ENCODE data around the gene MLST8.
A peak's percentile ranks its signal among the peaks of the same experiment; 100 is the strongest.

The MLST8 gene

DNA sequence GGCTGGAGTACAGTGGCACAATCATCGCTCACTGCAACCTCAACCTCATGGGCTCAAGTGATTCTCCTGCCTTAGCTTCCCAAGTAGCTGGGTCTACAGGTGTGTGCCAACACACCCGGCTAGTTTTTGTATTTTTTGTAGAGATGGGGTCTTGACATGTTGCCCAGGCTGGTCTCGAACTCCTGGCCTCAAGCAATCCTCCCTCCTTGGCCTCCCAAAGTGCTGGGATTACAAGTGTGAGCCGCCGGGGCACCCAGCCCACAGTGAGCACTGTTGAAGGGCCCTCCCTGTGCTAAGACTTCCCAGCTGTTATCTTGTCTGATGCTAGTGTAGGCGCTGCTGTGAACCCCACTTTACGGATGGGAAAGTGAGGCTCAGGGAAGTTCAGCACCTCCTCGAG, 16.9 kb upstream of the MLST8 start:
- no peak overlapping the region for H3K4me3 ChIP-seq
- peaks cover under 1 to 11% (median 2%) of the 10 kb centered on the region in 11 experiments; a peak in 19 of 22 replicates for H3K27me3 ChIP-seq
- H3K4me1 ChIP-seq: peaks cover 7 to 49% (median 37%) of the 10 kb centered on the region in 10 experiments; a peak in 19 of 20 replicates
- no peak for TF ChIP-seq Cebpa-rat (IDR thresholded peaks at IDR 0.05)
- no peaks in the 10 kb centered on the region for H3K9me3 ChIP-seq (replicated peaks in 1 of 11)
- H3K9ac ChIP-seq: no peak overlapping the region
- peaks cover 0 to 40% (median 14%) of the 10 kb centered on the region in 11 experiments; a peak in 16 of 22 replicates for H4K20me1 ChIP-seq
- H3K27ac ChIP-seq: no peak overlapping the region
- H3K36me3 ChIP-seq: no peaks in the 10 kb centered on the region
- H3K4me2 ChIP-seq: no peak overlapping the region

GRCh38 chr16:2189252-2189893, 15.9 kb upstream of the MLST8 start:
- Histone ChIP-seq H3K36me3 (no peaks in the 10 kb centered on the region), H3K9ac (no peak overlapping the region), H3K9me3 (replicated peaks in 1 of 11) (no peaks in the 10 kb centered on the region), H3K27ac (no peak overlapping the region), H4K20me1 (peaks cover 0 to 36% (median 15%) of the 10 kb centered on the region in 11 experiments; a peak in 14 of 22 replicates), H3K4me3 (no peak overlapping the region), H3K4me2 (no peak overlapping the region), H3K27me3 (peaks cover 10 to 20% (median 12%) of the 10 kb centered on the region in 11 experiments), H3K4me1 (peaks cover 0 to 46% (median 29%) of the 10 kb centered on the region in 10 experiments; a peak in 18 of 20 replicates)
- TF ChIP-seq Cebpa-rat (IDR thresholded peaks at IDR 0.05): no peak

- Histone ChIP-seq H3K27me3 (peaks cover 18 to 28% (median 20%) of the 10 kb centered on the region in 11 experiments), H3K4me3 (no peak overlapping the region), H4K20me1 (peaks cover 0 to 36% (median 17%) of the 10 kb centered on the region in 11 experiments; a peak in 18 of 22 replicates), H3K4me1 (peaks cover 4 to 46% (median 27%) of the 10 kb centered on the region in 10 experiments; a peak in 18 of 20 replicates), H3K27ac (no peak overlapping the region), H3K9ac (peak overlapping the region in 7 of 11 experiments; percentile 21 to 61 (median 36); a peak in 8 of 22 replicates), H3K4me2 (peak overlapping the region in 10 of 11 experiments; percentile 5 to 93 (median 74); a peak in 18 of 22 replicates), H3K9me3 (replicated peaks in 1 of 11) (no peaks in the 10 kb centered on the region), H3K36me3 (no peaks in the 10 kb centered on the region)
- no peak for TF ChIP-seq Cebpa-rat (IDR thresholded peaks at IDR 0.05)
Measured at GRCh38 chr16:2190002-2190658, 15.1 kb upstream of the MLST8 start.

DNA sequence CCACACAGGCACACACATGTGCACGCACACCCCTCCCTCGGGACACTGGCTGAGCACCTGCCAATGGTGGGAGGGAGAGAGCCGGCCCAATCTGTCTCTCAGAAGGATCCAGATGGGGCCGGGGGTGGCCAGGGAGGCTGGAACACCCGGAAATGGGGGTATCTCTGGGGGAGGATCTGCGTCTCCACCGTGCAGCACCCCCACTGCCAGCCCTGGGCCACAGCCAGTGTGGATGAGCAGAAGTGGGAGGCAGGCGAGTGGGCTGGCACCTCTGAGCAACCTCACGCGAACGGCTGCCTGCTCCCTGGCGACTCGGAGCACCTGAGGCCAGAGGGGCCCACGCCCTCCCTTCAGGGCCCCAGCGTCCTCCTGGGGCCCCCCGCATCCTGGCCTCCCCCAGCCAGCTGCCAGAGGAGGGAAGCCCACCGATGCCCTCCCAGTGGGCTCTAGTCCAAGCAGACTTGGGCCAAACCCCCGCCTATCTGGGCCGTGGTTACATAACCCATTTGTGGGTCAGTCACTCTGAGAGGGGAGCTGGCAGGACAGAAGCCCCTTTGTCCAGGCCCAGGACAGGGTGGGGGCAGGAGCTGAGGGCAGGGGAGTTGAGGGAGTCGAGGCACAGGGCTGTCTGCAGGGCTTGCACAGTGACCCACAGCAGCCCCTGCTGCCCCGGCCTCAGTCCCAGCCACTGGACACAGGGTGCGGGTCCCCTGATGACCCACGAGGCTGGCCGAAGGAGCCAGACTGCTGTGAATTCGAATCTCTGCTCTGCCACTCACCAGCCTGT, 14.4 kb upstream of the MLST8 start:
- Histone ChIP-seq H3K4me3 (peak overlapping the region in 1 of 10 experiments; percentile 16; a peak in 1 of 20 replicates), H3K9me3 (replicated peaks in 1 of 11) (no peaks in the 10 kb centered on the region), H3K27ac (no peak overlapping the region), H4K20me1 (peaks cover 0 to 40% (median 24%) of the 10 kb centered on the region in 11 experiments; a peak in 18 of 22 replicates), H3K4me2 (peak overlapping the region; percentile 5 to 93 (median 74); a peak in 19 of 22 replicates), H3K27me3 (peaks cover 25 to 35% (median 27%) of the 10 kb centered on the region in 11 experiments), H3K36me3 (no peaks in the 10 kb centered on the region), H3K4me1 (peaks cover 11 to 48% (median 33%) of the 10 kb centered on the region in 10 experiments; a peak in 18 of 20 replicates), H3K9ac (peak overlapping the region in 10 of 11 experiments; percentile 7 to 61 (median 32); a peak in 13 of 22 replicates)
- no peak for TF ChIP-seq Cebpa-rat (IDR thresholded peaks at IDR 0.05)

DNA sequence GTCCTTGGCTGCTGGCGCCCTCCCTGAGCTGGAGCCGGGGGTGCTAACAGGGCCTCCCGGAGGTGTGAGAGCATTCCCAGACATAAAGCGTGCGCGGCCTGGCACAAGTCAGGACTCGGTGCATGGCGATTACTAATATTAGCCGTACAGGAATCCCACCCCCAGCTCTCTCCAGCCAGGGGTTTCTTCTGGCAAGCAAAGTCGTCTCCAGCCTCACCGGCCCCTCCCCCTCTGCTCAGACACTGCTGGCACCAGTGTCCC, 13.9 kb upstream of the MLST8 start:
- Histone ChIP-seq H3K9me3 (replicated peaks in 1 of 11) (no peaks in the 10 kb centered on the region), H3K36me3 (no peaks in the 10 kb centered on the region), H3K27ac (no peak overlapping the region), H3K9ac (peak overlapping the region in 6 of 11 experiments; percentile 7 to 61 (median 38); a peak in 7 of 22 replicates), H4K20me1 (peaks cover 0 to 41% (median 24%) of the 10 kb centered on the region in 11 experiments; a peak in 18 of 22 replicates), H3K4me3 (no peak overlapping the region; a peak in 1 of 20 replicates), H3K27me3 (peaks cover 30 to 39% (median 31%) of the 10 kb centered on the region in 11 experiments), H3K4me1 (peaks cover 12 to 49% (median 35%) of the 10 kb centered on the region in 10 experiments; a peak in 18 of 20 replicates), H3K4me2 (peak overlapping the region in 9 of 11 experiments; percentile 40 to 93 (median 75); a peak in 17 of 22 replicates)
- TF ChIP-seq Cebpa-rat (IDR thresholded peaks at IDR 0.05): no peak

GRCh38 chr16:2194166-2194834, 11.0 kb upstream of the MLST8 start:
- Histone ChIP-seq H3K27me3 (peaks cover 58 to 67% (median 60%) of the 10 kb centered on the region in 11 experiments), H4K20me1 (peaks cover 0 to 47% (median 24%) of the 10 kb centered on the region in 11 experiments; a peak in 18 of 22 replicates), H3K4me1 (peaks cover 12 to 49% (median 35%) of the 10 kb centered on the region in 10 experiments; a peak in 18 of 20 replicates), H3K9me3 (replicated peaks in 1 of 11) (no peaks in the 10 kb centered on the region), H3K4me3 (no peak overlapping the region), H3K27ac (no peak overlapping the region), H3K9ac (peak overlapping the region in 1 of 11 experiments; percentile 56; a peak in 1 of 22 replicates), H3K4me2 (peak overlapping the region in 6 of 11 experiments; percentile 76 to 97 (median 89); a peak in 6 of 22 replicates), H3K36me3 (no peaks in the 10 kb centered on the region)
- no peak for TF ChIP-seq Cebpa-rat (IDR thresholded peaks at IDR 0.05)

DNA sequence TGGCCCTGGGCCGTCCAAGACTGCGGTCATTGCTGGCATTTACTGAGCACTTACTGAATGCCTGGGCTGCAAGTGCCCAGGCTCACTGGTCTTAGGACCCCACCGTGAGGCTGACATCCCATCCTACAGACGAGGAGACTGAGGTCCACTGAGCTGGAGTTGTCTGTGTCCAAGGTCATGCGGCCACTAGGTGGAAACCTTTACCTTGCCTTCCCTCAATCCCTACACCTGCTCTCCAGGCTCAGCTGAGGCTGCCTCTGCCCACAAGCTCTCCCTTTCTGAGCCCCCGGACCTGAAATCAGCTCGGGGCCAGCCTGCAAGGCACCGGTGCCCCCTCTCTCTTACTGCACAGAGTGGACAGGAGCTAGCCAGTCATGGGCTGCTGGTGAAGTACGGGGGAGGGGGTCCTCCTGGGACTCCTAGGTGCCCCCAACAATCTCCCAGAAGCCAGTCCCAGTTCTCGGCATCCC, 10.4 kb upstream of the MLST8 start:
- Histone ChIP-seq H3K9me3 (replicated peaks in 1 of 11) (no peaks in the 10 kb centered on the region), H3K4me1 (peaks cover 12 to 49% (median 35%) of the 10 kb centered on the region in 10 experiments; a peak in 18 of 20 replicates), H3K27me3 (peaks cover 64 to 73% (median 66%) of the 10 kb centered on the region in 11 experiments), H3K9ac (peak overlapping the region in 4 of 11 experiments; percentile 33 to 66 (median 59); a peak in 4 of 22 replicates), H4K20me1 (peaks cover 0 to 47% (median 24%) of the 10 kb centered on the region in 11 experiments; a peak in 18 of 22 replicates), H3K4me3 (peak overlapping the region in 8 of 10 experiments; percentile 52 to 68 (median 55); a peak in 9 of 20 replicates), H3K36me3 (no peaks in the 10 kb centered on the region), H3K27ac (no peak overlapping the region), H3K4me2 (peak overlapping the region in 10 of 11 experiments; percentile 76 to 97 (median 88); a peak in 18 of 22 replicates)
- no peak for TF ChIP-seq Cebpa-rat (IDR thresholded peaks at IDR 0.05)
